Hepatocyte (in vitro differentiated cells): ENCODE measurements around the gene SORCS2. TPM values are rescaled to one million over a fixed set of nuclear protein-coding genes. Genes with fewer than 3 reads are reported as not detected.

Source experiments
- DNase-seq: peaks from one replicate; pipeline ENCODE4 v3.0.0-alpha.2; 2016; ENCODE audit warnings: low spot score
- H2AFZ ChIP-seq: fragments of 200-600 bp; sonication (generic); 2 replicates; pipeline ENCODE4 v1.6.0; 2016; ENCODE audit warnings: antibody characterized with exemption, mild to moderate bottlenecking
- H3K27ac ChIP-seq: fragments of 200-600 bp; sonication (generic); 2 replicates; pipeline ENCODE4 v1.5.1; 2016; ENCODE audit warnings: mild to moderate bottlenecking
- H3K27me3 ChIP-seq: fragments of 200-600 bp; sonication (generic); 2 replicates; pipeline ENCODE4 v1.6.1; 2016
- H3K36me3 ChIP-seq: fragments of 200-600 bp; sonication (generic); replicated peaks from 2 replicates; pipeline ENCODE4 v1.5.1; 2016; ENCODE audit warnings: low read depth; ENCODE audit not compliant: insufficient read depth
- H3K4me1 ChIP-seq: fragments of 200-600 bp; sonication (generic); 2 replicates; pipeline ENCODE4 v1.5.1; 2016; ENCODE audit warnings: mild to moderate bottlenecking, moderate library complexity; ENCODE audit not compliant: insufficient read depth
- H3K4me2 ChIP-seq: fragments of 200-600 bp; sonication (generic); 2 replicates; pipeline ENCODE4 v1.6.0; 2016
- H3K4me3 ChIP-seq: fragments of 200-600 bp; sonication (generic); 2 replicates; pipeline ENCODE4 v1.5.1; 2016; ENCODE audit warnings: mild to moderate bottlenecking
- H3K79me2 ChIP-seq: fragments of 200-600 bp; sonication (generic); 2 replicates; pipeline ENCODE4 v1.6.0; 2017; ENCODE audit warnings: mild to moderate bottlenecking
- H3K9me2 ChIP-seq: fragments of 200-600 bp; sonication (generic); replicated peaks from 2 replicates; pipeline ENCODE4 v1.6.0; 2017; ENCODE audit warnings: mild to moderate bottlenecking; ENCODE audit not compliant: insufficient read depth
- H3K9me3 ChIP-seq: fragments of 200-600 bp; sonication (generic); 2 replicates; pipeline ENCODE4 v1.5.1; 2016; ENCODE audit warnings: low read depth, mild to moderate bottlenecking
- H4K20me1 ChIP-seq: fragments of 200-600 bp; sonication (generic); 2 replicates; pipeline ENCODE4 v1.6.0; 2016; ENCODE audit warnings: mild to moderate bottlenecking; ENCODE audit not compliant: insufficient read depth, poor library complexity, severe bottlenecking
- CTCF ChIP-seq: fragments of 200-600 bp; sonication (generic); IDR thresholded peaks from 2 replicates; pipeline ENCODE4 v1.5.1; 2016; ENCODE audit warnings: antibody characterized with exemption, mild to moderate bottlenecking; ENCODE audit not compliant: poor library complexity
- EZH2 ChIP-seq: fragments of 200-600 bp; sonication (generic); IDR thresholded peaks from 2 replicates; pipeline ENCODE4 v1.6.1; 2016; ENCODE audit warnings: antibody characterized with exemption, mild to moderate bottlenecking, borderline replicate concordance
- EZH2phosphoT487 ChIP-seq: fragments of 200-600 bp; sonication (generic); IDR thresholded peaks from one replicate; pipeline ENCODE4 v1.6.1; 2018; ENCODE audit warnings: antibody characterized with exemption, mild to moderate bottlenecking, low read depth, moderate library complexity; ENCODE audit not compliant: unreplicated experiment, severe bottlenecking
- WGBS: methylation state at CpG from one replicate; pipeline ENCODE4 v1.1.6; 2016; ENCODE audit warnings: low lambda C conversion rate; ENCODE audit errors: missing lambda C conversion rate; 5-methylcytosine and 5-hydroxymethylcytosine counted together
- polyA plus RNA-seq: library from polyadenylated mRNA; unstranded; fragments of >200 nt; fragmentation: Nextera tagmentation; extraction: Ambion mirVana; gene quantifications from 2 replicates; pipeline ENCODE4 v1.2.1, GENCODE V29; 2016
- total RNA-seq: library from RNA; depleted of rRNA; stranded (reverse); fragments of >200 nt; gene quantifications from 2 replicates; pipeline ENCODE4 v1.2.3, GENCODE V29; 2014

SORCS2 gene
- total and polyA plus RNA-seq, 2 experiments from 2014 or later: 1.6 to 4.8 TPM

GRCh38 chr4:7659429-7660175, 467.3 kb downstream of the SORCS2 start:
- H3K4me2 ChIP-seq: no peak overlapping the region

GRCh38 chr4:7660176-7661039, 468.1 kb downstream of the SORCS2 start:
- Histone ChIP-seq H3K27ac (no peak overlapping the region), H3K9me3 (no peaks in the 10 kb centered on the region), H3K36me3 (no peaks in the 10 kb centered on the region), H3K4me3 (no peak overlapping the region), H3K79me2 (no peaks in the 10 kb centered on the region), H4K20me1 (no peaks in the 10 kb centered on the region), H2AFZ (no peak overlapping the region), H3K9me2 (no peaks in the 10 kb centered on the region), H3K4me1 (peaks cover 7% of the 10 kb centered on the region), H3K27me3 (no peaks in the 10 kb centered on the region), H3K4me2 (no peak overlapping the region)
- no peak for TF ChIP-seq CTCF
- TF ChIP-seq EZH2: no peak
- no peak for TF ChIP-seq EZH2phosphoT487
- WGBS: 87% methylated on average over 14 of the region's 14 CpGs
- DNase-seq: no peak

More at GRCh38 chr4:7659429-7660175, 467.3 kb downstream of the SORCS2 start:
- Histone ChIP-seq H3K36me3 (no peaks in the 10 kb centered on the region), H3K27me3 (no peaks in the 10 kb centered on the region), H3K9me2 (no peaks in the 10 kb centered on the region), H2AFZ (no peak overlapping the region), H3K4me3 (no peak overlapping the region), H3K27ac (no peak overlapping the region), H3K9me3 (no peaks in the 10 kb centered on the region), H3K4me1 (peaks cover 12% of the 10 kb centered on the region), H3K79me2 (no peaks in the 10 kb centered on the region), H4K20me1 (no peaks in the 10 kb centered on the region)
- WGBS: 91% methylated on average over 8 of the region's 8 CpGs
- no peak for DNase-seq
- TF ChIP-seq CTCF (no peak), EZH2 (no peak), EZH2phosphoT487 (no peak)

DNA sequence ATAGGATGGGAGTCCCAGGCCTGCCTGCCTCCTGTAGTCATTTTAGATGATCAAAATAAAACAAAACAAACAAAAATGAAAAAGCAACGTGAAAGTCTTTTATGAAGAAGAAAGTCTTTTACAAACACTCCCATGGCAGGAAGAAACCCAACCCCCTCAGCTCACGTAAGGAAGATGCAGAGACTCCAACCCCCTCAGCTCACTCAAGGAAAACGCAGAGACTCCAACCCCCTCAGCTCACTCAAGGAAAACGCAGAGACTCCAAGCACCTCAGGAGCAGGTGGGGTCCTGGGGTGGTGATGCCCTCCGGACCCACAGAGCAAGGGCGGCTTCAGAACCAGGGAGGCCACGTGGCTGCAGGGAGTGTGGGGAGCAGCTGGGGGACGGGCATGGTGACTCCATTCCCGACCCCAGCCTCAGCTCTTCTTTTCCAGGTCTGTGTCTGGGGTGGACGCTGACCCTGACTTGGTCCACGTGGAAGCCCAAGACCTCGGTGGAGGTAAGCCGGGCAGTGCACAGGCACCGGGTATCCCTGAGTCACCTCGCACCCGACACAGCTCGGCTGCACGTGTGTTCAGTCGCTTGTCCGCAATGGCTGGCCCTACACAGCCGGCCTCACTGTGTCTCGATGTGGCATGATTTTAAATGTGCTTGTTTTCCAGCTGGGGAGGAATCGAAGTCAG, 468.9 kb downstream of the SORCS2 start:
- Histone ChIP-seq H3K4me2 (no peak overlapping the region), H3K27me3 (no peaks in the 10 kb centered on the region), H3K27ac (no peak overlapping the region), H3K36me3 (no peaks in the 10 kb centered on the region), H3K4me1 (no peaks in the 10 kb centered on the region), H3K9me2 (no peaks in the 10 kb centered on the region), H3K4me3 (no peak overlapping the region), H4K20me1 (no peaks in the 10 kb centered on the region), H3K79me2 (no peaks in the 10 kb centered on the region), H3K9me3 (no peaks in the 10 kb centered on the region), H2AFZ (no peak overlapping the region)
- TF ChIP-seq CTCF: no peak
- TF ChIP-seq EZH2phosphoT487: no peak
- TF ChIP-seq EZH2: no peak
- DNase-seq: no peak
- 86% methylated on average over 23 of the region's 23 CpGs for WGBS
